ENCODE measurements around the gene MAL. TPM values are rescaled to one million over a fixed set of nuclear protein-coding genes. Genes with fewer than 3 reads are reported as not detected.
A peak's percentile ranks its signal among the peaks of the same experiment; 100 is the strongest.

The MAL gene
- total RNA-seq, 1 experiment from 2014 or later: 0.22 TPM

DNA sequence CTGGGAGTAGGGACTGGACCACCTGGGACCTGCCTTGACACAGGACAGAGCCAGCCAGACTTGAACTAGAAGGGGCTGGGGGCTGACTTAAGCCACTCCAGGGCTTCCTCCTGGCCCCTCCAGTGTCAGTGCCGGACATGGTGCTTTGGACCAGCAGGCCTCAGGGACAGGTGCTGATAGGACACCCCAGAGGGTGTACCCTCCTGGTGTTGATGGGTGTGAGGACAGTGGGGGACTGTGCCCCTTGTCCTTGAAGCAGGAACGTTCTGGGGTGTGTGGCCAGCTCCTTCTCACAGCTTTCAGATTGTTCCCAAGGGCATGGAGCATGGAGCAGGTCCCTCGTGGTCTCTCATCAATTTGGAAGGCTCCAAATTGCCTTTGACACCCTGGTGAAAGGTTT lies 6.8 kb downstream of the MAL start:
- TF ChIP-seq CREM (CRISPR knock-in tag; IDR thresholded peaks at IDR 0.05) (no peak), ZNF416 (CRISPR knock-in tag; IDR thresholded peaks at IDR 0.05) (no peak), ETV6 (CRISPR knock-in tag; IDR thresholded peaks at IDR 0.05) (no peak)
- TF ChIP-seq, protein P1, sequence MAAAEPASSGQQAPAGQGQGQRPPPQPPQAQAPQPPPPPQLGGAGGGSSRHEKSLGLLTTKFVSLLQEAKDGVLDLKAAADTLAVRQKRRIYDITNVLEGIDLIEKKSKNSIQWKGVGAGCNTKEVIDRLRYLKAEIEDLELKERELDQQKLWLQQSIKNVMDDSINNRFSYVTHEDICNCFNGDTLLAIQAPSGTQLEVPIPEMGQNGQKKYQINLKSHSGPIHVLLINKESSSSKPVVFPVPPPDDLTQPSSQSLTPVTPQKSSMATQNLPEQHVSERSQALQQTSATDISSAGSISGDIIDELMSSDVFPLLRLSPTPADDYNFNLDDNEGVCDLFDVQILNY (CRISPR knock-in tag; IDR thresholded peaks at IDR 0.05): no peak
- TF ChIP-seq, protein P2, sequence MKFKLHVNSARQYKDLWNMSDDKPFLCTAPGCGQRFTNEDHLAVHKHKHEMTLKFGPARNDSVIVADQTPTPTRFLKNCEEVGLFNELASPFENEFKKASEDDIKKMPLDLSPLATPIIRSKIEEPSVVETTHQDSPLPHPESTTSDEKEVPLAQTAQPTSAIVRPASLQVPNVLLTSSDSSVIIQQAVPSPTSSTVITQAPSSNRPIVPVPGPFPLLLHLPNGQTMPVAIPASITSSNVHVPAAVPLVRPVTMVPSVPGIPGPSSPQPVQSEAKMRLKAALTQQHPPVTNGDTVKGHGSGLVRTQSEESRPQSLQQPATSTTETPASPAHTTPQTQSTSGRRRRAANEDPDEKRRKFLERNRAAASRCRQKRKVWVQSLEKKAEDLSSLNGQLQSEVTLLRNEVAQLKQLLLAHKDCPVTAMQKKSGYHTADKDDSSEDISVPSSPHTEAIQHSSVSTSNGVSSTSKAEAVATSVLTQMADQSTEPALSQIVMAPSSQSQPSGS (CRISPR knock-in tag; IDR thresholded peaks at IDR 0.05; ENCODE audit: borderline replicate concordance, low read depth): no peak
- peaks cover 36% of the 10 kb centered on the region for H3K27me3 Mint-ChIP-seq (ENCODE audit: low read depth)
- POLR2A ChIA-PET: no interaction called here
- peaks cover 11% of the 10 kb centered on the region for H3K9me3 Mint-ChIP-seq
- no peak overlapping the region for H3K27ac Mint-ChIP-seq
- 0 out of 2 replicates have a peak, but pooled peaks cover 2% of the 10 kb centered on the region for H3K36me3 Mint-ChIP-seq
- ATAC-seq (no peak), DNase-seq (ENCODE audit: low spot score) (no peak)
- peaks cover 4% of the 10 kb centered on the region for H3K4me1 Mint-ChIP-seq
- H3K4me3 Mint-ChIP-seq: no peak overlapping the region
- CTCF ChIA-PET: interaction anchor here (1.0 to 2.8 kb wide), 2 partner anchors 10 to 46 kb away, joined by 4 to 13 read pairs; no protein-coding TSS in a partner anchor

DNA sequence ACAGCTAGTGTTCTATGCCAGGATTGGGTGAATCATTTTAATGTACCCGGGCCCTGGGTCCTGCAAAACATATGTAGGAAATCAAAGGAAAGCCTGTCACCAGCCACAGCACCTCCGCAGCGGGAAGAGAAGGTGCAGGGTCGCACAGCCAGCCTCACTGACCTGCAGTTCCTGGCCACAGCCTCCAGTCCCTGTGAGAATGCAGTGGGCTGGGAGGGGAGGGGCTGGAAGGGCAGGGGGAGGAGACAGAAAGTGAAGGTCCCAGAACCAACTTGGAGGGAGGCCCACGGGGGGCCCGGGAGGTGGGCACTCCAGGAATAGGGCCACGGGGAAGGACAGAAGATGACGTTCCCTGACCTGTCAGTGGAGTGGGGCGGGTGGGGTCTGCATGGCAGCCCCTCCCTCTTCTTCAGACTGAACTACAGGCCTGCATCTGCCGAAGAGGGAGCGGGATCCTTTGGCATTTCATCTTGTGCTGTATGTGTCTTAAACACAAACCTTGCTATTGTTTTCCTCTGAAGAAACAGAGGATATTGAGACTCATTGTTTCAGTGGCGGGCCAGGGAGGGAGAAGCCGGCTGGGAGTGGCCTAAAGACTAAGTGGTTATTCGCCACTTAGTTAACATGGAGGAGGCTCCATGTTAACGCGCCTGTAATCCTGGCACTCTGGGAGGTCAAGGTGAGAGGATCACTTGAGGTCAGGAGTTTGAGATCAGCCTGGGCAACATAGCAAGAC lies 7.5 kb downstream of the MAL start:
- ATAC-seq (peak; percentile 89), DNase-seq (ENCODE audit: low spot score) (no peak)
- H3K4me1 Mint-ChIP-seq: no peaks in the 10 kb centered on the region
- peaks cover 31% of the 10 kb centered on the region for H3K27me3 Mint-ChIP-seq (ENCODE audit: low read depth)
- ChIA-PET CTCF (interaction anchor here (1.0 to 2.8 kb wide), 5 partner anchors 10 to 47 kb away, joined by 4 to 13 read pairs (median 6); no protein-coding TSS in a partner anchor), POLR2A (no interaction called here)
- no peak overlapping the region for H3K27ac Mint-ChIP-seq
- no peak for TF ChIP-seq HMGA2 (CRISPR knock-in tag; IDR thresholded peaks at IDR 0.05)
- no peak for TF ChIP-seq FOXP1 (CRISPR knock-in tag; IDR thresholded peaks at IDR 0.05; ENCODE audit: borderline replicate concordance)
- TF ChIP-seq TEAD1 (CRISPR knock-in tag; IDR thresholded peaks at IDR 0.05): no peak
- TF ChIP-seq, protein P3, sequence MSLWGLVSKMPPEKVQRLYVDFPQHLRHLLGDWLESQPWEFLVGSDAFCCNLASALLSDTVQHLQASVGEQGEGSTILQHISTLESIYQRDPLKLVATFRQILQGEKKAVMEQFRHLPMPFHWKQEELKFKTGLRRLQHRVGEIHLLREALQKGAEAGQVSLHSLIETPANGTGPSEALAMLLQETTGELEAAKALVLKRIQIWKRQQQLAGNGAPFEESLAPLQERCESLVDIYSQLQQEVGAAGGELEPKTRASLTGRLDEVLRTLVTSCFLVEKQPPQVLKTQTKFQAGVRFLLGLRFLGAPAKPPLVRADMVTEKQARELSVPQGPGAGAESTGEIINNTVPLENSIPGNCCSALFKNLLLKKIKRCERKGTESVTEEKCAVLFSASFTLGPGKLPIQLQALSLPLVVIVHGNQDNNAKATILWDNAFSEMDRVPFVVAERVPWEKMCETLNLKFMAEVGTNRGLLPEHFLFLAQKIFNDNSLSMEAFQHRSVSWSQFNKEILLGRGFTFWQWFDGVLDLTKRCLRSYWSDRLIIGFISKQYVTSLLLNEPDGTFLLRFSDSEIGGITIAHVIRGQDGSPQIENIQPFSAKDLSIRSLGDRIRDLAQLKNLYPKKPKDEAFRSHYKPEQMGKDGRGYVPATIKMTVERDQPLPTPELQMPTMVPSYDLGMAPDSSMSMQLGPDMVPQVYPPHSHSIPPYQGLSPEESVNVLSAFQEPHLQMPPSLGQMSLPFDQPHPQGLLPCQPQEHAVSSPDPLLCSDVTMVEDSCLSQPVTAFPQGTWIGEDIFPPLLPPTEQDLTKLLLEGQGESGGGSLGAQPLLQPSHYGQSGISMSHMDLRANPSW (CRISPR knock-in tag; conservative IDR thresholded peaks at IDR 0.05; ENCODE audit: low read depth): no peak
- TF ChIP-seq, protein P4, sequence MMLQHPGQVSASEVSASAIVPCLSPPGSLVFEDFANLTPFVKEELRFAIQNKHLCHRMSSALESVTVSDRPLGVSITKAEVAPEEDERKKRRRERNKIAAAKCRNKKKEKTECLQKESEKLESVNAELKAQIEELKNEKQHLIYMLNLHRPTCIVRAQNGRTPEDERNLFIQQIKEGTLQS (CRISPR knock-in tag; conservative IDR thresholded peaks at IDR 0.05): no peak
- TF ChIP-seq ZNF416 (CRISPR knock-in tag; IDR thresholded peaks at IDR 0.05): no peak
- no peak for TF ChIP-seq ESRRA (CRISPR knock-in tag; IDR thresholded peaks at IDR 0.05; ENCODE audit: borderline replicate concordance)
- TF ChIP-seq OVOL2 (CRISPR knock-in tag; IDR thresholded peaks at IDR 0.05; ENCODE audit: borderline replicate concordance): no peak
- TF ChIP-seq SMAD3 (CRISPR knock-in tag; IDR thresholded peaks at IDR 0.05; ENCODE audit: borderline replicate concordance): no peak
- no peak for TF ChIP-seq ZNF317 (CRISPR knock-in tag; IDR thresholded peaks at IDR 0.05; ENCODE audit: borderline replicate concordance, low read depth)
- H3K36me3 Mint-ChIP-seq: 0 out of 2 replicates have a peak, but pooled peaks cover 2% of the 10 kb centered on the region
- peaks cover 18% of the 10 kb centered on the region for H3K9me3 Mint-ChIP-seq
- no peak overlapping the region for H3K4me3 Mint-ChIP-seq

DNA sequence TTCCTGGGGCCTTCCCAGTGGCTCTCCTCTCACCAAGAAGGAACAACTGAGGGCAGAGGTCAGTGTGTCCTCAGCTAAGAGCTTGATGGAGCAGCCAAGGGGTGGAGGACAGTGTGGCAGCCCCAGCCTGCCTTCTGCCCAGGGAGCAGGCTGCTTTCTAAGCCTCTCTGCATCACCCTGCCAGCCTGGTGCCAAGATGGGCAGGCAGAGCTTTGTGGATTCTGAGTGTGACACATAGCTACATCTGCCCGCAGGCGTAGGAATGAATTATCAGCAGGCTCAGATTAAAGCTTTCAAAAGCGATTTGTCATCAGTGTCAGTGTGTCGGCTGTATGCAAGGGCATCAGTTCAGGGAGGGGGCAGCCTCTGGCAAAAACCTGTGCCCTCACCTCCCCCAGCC lies 8.7 kb downstream of the MAL start:
- no peak overlapping the region for H3K4me3 Mint-ChIP-seq
- ATAC-seq (no peak), DNase-seq (ENCODE audit: low spot score) (no peak)
- 0 out of 2 replicates have a peak, but pooled peaks cover 2% of the 10 kb centered on the region for H3K36me3 Mint-ChIP-seq
- CTCF ChIA-PET: interaction anchor here (1.3 to 1.9 kb wide), 3 partner anchors 12 to 48 kb away, joined by 4 to 10 read pairs (median 6); no protein-coding TSS in a partner anchor
- peaks cover 30% of the 10 kb centered on the region for H3K9me3 Mint-ChIP-seq
- H3K27me3 Mint-ChIP-seq (ENCODE audit: low read depth): peaks cover 20% of the 10 kb centered on the region
- POLR2A ChIA-PET: no interaction called here
- H3K27ac Mint-ChIP-seq: no peak overlapping the region
- no peaks in the 10 kb centered on the region for H3K4me1 Mint-ChIP-seq
- TF ChIP-seq ATF1 (CRISPR knock-in tag; IDR thresholded peaks at IDR 0.05): no peak
- TF ChIP-seq IRF2 (CRISPR knock-in tag; IDR thresholded peaks at IDR 0.05; ENCODE audit: borderline replicate concordance, low read depth): no peak
- TF ChIP-seq TEAD4 (CRISPR knock-in tag; IDR thresholded peaks at IDR 0.05): no peak
- no peak for TF ChIP-seq NR3C1 (CRISPR knock-in tag; conservative IDR thresholded peaks at IDR 0.05; ENCODE audit: low read depth)
- TF ChIP-seq, protein P5, sequence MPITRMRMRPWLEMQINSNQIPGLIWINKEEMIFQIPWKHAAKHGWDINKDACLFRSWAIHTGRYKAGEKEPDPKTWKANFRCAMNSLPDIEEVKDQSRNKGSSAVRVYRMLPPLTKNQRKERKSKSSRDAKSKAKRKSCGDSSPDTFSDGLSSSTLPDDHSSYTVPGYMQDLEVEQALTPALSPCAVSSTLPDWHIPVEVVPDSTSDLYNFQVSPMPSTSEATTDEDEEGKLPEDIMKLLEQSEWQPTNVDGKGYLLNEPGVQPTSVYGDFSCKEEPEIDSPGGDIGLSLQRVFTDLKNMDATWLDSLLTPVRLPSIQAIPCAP (CRISPR knock-in tag; IDR thresholded peaks at IDR 0.05): no peak
- TF ChIP-seq KAT7 (CRISPR knock-in tag; IDR thresholded peaks at IDR 0.05; ENCODE audit: borderline replicate concordance): no peak
- no peak for TF ChIP-seq CREM (CRISPR knock-in tag; IDR thresholded peaks at IDR 0.05)
- TF ChIP-seq GRHL2 (CRISPR knock-in tag; IDR thresholded peaks at IDR 0.05; ENCODE audit: insufficient replicate concordance, severe bottlenecking): no peak
- TF ChIP-seq, protein P6, sequence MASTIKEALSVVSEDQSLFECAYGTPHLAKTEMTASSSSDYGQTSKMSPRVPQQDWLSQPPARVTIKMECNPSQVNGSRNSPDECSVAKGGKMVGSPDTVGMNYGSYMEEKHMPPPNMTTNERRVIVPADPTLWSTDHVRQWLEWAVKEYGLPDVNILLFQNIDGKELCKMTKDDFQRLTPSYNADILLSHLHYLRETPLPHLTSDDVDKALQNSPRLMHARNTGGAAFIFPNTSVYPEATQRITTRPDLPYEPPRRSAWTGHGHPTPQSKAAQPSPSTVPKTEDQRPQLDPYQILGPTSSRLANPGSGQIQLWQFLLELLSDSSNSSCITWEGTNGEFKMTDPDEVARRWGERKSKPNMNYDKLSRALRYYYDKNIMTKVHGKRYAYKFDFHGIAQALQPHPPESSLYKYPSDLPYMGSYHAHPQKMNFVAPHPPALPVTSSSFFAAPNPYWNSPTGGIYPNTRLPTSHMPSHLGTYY (CRISPR knock-in tag; IDR thresholded peaks at IDR 0.05): no peak
- no peak for TF ChIP-seq RORB (CRISPR knock-in tag; IDR thresholded peaks at IDR 0.05)
